Ishikawa (cell line): Measurements from ENCODE around the gene APBB2.

Experiments used
- CEBPB ChIP-seq: IDR thresholded peaks from 2 replicates; pipeline ENCODE4 v1.6.1; 2012
- CREB1 ChIP-seq: IDR thresholded peaks from 2 replicates; pipeline ENCODE4 v1.6.1; 2012; ENCODE audit warnings: low read depth
- EGR1 ChIP-seq: IDR thresholded peaks from 2 replicates; pipeline ENCODE4 v1.6.1; 2012
- EP300 ChIP-seq: IDR thresholded peaks from 2 replicates; pipeline ENCODE4 v1.6.1; 2012; ENCODE audit warnings: borderline replicate concordance
- FOXM1 ChIP-seq: IDR thresholded peaks from 2 replicates; pipeline ENCODE4 v1.6.1; 2012; ENCODE audit warnings: low read depth, borderline replicate concordance
- NFIC ChIP-seq: IDR thresholded peaks from 2 replicates; pipeline ENCODE4 v1.6.1; 2012
- RAD21 ChIP-seq: IDR thresholded peaks from 2 replicates; pipeline ENCODE4 v1.6.1; 2012; ENCODE audit warnings: low read depth
- TAF1 ChIP-seq: IDR thresholded peaks from 2 replicates; pipeline ENCODE4 v1.6.1; 2012; ENCODE audit warnings: low read depth, mild to moderate bottlenecking
- TCF12 ChIP-seq: IDR thresholded peaks from 2 replicates; pipeline ENCODE4 v1.6.1; 2012; ENCODE audit warnings: low read depth
- TEAD4 ChIP-seq: IDR thresholded peaks from 2 replicates; pipeline ENCODE4 v1.6.1; 2012
- YY1 ChIP-seq: IDR thresholded peaks from 2 replicates; pipeline ENCODE4 v1.6.1; 2012; ENCODE audit warnings: low read depth
- ZBTB7A ChIP-seq: IDR thresholded peaks from 2 replicates; pipeline ENCODE4 v1.6.1; 2012; ENCODE audit warnings: low read depth
- TF ChIP-seq, protein P1 (sequence below): IDR thresholded peaks from 2 replicates; pipeline ENCODE4 v1.6.1; 2012
- TF ChIP-seq, protein P2 (sequence below): IDR thresholded peaks from 2 replicates; pipeline ENCODE4 v1.6.1; 2012
- TF ChIP-seq, protein P3 (sequence below): IDR thresholded peaks from 2 replicates; pipeline ENCODE4 v1.6.1; 2012; ENCODE audit warnings: low read depth, mild to moderate bottlenecking

APBB2 gene

GRCh38 chr4:40888933-40889332 is 325.4 kb downstream of the APBB2 start:
- TF ChIP-seq YY1 (no peak), CREB1 (no peak), ZBTB7A (no peak), EP300 (no peak)
- TF ChIP-seq, protein P1, sequence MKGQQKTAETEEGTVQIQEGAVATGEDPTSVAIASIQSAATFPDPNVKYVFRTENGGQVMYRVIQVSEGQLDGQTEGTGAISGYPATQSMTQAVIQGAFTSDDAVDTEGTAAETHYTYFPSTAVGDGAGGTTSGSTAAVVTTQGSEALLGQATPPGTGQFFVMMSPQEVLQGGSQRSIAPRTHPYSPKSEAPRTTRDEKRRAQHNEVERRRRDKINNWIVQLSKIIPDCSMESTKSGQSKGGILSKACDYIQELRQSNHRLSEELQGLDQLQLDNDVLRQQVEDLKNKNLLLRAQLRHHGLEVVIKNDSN: no peak
- TF ChIP-seq, protein P2, sequence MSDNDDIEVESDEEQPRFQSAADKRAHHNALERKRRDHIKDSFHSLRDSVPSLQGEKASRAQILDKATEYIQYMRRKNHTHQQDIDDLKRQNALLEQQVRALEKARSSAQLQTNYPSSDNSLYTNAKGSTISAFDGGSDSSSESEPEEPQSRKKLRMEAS: no peak
- TF ChIP-seq, protein P3, sequence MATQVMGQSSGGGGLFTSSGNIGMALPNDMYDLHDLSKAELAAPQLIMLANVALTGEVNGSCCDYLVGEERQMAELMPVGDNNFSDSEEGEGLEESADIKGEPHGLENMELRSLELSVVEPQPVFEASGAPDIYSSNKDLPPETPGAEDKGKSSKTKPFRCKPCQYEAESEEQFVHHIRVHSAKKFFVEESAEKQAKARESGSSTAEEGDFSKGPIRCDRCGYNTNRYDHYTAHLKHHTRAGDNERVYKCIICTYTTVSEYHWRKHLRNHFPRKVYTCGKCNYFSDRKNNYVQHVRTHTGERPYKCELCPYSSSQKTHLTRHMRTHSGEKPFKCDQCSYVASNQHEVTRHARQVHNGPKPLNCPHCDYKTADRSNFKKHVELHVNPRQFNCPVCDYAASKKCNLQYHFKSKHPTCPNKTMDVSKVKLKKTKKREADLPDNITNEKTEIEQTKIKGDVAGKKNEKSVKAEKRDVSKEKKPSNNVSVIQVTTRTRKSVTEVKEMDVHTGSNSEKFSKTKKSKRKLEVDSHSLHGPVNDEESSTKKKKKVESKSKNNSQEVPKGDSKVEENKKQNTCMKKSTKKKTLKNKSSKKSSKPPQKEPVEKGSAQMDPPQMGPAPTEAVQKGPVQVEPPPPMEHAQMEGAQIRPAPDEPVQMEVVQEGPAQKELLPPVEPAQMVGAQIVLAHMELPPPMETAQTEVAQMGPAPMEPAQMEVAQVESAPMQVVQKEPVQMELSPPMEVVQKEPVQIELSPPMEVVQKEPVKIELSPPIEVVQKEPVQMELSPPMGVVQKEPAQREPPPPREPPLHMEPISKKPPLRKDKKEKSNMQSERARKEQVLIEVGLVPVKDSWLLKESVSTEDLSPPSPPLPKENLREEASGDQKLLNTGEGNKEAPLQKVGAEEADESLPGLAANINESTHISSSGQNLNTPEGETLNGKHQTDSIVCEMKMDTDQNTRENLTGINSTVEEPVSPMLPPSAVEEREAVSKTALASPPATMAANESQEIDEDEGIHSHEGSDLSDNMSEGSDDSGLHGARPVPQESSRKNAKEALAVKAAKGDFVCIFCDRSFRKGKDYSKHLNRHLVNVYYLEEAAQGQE: no peak

DNA sequence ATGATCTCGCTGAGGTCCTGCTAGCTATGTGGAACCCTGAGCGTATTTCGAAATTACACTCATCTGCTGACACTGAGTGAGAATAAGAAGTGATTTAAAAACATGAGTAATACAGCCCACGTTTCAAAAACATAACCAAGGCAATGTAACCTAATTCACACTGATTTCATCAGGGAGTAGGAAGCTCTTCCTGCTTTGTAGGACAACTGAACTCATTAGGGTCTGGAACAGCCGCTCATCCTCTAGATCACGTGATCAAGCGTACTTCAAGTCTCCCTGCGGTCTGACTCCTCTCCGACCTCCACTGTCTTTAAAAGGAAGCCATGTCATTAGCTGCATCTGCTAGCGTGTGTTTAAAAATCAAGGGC is 326.6 kb downstream of the APBB2 start:
- TF ChIP-seq TAF1 (no peak), CEBPB (no peak), TCF12 (no peak), RAD21 (no peak), EP300 (no peak), NFIC (no peak), CREB1 (no peak), YY1 (no peak), EGR1 (no peak), FOXM1 (no peak), ZBTB7A (no peak)
- TF ChIP-seq, protein P2: no peak

DNA sequence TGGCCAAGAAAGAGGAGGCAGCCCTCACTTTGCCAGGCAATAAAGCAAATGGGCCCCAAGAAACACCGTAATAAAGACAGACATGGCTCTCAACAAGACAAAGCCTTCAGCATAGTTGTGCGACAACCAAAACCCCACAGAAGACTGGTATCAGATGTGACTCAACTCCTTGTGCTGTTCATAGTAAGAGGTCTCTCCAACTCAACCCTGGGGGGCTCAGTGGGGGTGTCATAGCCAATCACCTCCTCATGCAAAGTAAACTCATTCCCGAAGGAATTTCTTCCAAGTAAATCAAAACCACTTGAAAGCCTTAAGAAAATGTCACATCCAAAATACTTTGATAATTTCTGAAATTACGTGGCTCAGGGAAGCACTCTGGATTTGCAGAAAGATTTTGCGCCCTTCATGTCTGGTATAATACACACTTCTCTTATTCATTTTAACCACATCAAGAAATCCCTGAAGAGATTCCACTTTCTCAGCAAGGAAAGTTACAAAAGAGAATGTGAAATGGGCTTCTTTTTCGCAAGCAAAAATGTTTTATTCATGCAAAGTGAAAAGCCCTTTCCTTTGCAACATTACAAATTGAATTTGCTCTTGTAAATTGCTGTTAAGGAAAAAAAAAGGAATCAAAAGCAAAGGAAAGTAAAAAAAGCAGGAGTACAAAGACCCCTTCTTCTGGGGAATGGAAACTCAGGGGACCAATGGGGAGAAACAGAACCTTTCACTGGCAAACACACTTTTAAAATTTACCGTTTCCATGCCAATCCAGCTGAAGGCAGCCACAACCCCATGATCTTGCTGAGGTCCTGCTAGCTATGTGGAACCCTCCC is 327.2 kb downstream of the APBB2 start:
- TF ChIP-seq CEBPB: no peak

DNA sequence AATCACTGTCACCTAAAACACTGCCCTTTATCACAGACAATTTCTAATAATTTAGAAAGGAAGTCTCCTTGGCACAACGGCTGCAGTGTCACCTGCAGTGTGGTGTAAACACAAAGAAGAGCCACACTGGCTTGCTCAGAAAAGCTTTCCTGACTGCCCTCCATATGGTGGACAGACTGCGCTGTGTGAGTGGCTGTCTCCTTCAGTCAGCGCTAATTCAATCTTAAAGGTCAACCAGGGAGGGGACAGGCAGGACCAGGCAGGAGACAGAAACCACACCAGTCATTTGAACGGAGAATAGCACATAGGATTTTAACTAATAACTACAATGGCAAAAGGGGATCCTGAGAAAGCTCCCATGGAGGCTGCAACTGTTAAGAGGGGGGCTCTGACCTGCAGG is 332.5 kb downstream of the APBB2 start:
- TF ChIP-seq CEBPB: no peak
- TF ChIP-seq NFIC: no peak
- TF ChIP-seq RAD21: no peak
- TF ChIP-seq TCF12: no peak
- no peak for TF ChIP-seq TEAD4
- TF ChIP-seq, protein P2: no peak
- no peak for TF ChIP-seq EGR1
- TF ChIP-seq TAF1: no peak

DNA sequence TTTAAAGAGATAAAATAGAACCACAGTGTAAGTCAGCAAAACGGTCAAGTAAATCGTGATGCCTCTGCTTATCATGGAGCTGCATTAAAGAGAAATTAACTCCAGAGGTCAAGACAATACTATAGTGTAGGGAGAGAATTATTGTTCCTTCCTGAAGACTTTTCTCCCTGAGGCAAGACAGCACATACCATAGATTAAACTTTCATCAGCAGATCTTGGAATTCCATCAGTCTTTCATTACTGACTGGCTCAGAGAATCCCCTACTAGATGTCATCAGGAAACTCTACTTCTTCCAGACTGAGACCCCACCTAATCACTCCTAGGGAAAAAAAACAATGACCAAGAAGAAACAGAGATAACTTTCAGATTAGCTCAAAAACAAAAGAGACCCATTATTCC is 333.2 kb downstream of the APBB2 start:
- TF ChIP-seq NFIC: no peak
- no peak for TF ChIP-seq FOXM1
- TF ChIP-seq, protein P3: no peak
- no peak for TF ChIP-seq EP300
- no peak for TF ChIP-seq YY1
- no peak for TF ChIP-seq TCF12
- TF ChIP-seq, protein P1: no peak
- TF ChIP-seq CREB1: no peak
- no peak for TF ChIP-seq ZBTB7A
- TF ChIP-seq TEAD4: no peak
- no peak for TF ChIP-seq CEBPB
- TF ChIP-seq, protein P2: no peak
- no peak for TF ChIP-seq EGR1

GRCh38 chr4:40878548-40879055 is 335.7 kb downstream of the APBB2 start:
- TF ChIP-seq TEAD4 (no peak), FOXM1 (no peak), CREB1 (no peak), TCF12 (no peak), NFIC (no peak), RAD21 (no peak), YY1 (no peak), EP300 (no peak), CEBPB (no peak), TAF1 (no peak), ZBTB7A (no peak), EGR1 (no peak)
- TF ChIP-seq, protein P1: no peak
- TF ChIP-seq, protein P3: no peak
- TF ChIP-seq, protein P2: no peak
